Right kidney (tissue), 1 donor: ENCODE results near the gene DMD.

Source experiments
- DNase-seq: peaks from one replicate; pipeline ENCODE4 v3.0.0-alpha.2; 2016

Gene DMD

DNA sequence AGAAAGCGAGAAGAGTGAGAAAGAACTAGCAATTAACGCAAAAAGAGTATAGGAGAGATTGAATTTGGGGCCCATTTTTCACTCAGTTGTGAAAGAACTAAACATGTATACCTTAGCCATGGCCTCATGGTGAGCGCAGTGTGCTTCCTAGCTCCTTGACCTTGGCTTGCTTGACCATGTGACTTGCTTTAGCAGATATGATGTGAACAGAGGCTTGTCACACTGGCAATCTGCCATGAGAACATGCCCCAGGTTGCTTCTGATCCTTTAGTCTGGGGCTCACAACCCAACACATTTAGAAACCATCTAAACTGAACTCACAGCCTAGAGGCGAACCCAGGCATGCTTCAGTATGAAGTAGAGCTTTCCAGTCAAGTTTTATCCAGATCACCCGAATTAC lies 1879.4 kb downstream of the DMD start:
- no peak for DNase-seq

DNA sequence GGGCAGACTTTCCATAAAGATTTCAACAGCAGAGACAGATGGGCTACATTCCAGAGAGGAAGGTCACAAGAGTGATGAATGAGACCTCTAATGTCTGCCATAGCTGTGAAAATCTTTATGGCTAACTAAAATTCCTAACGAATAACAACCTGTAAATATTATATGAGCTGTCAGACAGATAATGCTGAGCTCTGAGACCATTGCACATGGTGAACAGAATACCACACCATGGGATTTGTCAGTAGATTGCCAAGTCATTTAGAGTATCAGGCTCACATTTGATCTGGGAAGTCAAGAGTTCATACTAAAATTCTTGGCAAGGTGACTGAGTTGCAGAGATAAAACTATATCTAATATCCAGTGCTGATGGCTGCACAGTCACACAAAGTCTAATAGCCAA lies 1880.3 kb downstream of the DMD start:
- no peak for DNase-seq

GRCh38 chrX:31329298-31329697 lies 1882.1 kb downstream of the DMD start:
- no peak for DNase-seq

- no peak for DNase-seq
Measured at GRCh38 chrX:31323658-31324057, 1887.7 kb downstream of the DMD start.

DNA sequence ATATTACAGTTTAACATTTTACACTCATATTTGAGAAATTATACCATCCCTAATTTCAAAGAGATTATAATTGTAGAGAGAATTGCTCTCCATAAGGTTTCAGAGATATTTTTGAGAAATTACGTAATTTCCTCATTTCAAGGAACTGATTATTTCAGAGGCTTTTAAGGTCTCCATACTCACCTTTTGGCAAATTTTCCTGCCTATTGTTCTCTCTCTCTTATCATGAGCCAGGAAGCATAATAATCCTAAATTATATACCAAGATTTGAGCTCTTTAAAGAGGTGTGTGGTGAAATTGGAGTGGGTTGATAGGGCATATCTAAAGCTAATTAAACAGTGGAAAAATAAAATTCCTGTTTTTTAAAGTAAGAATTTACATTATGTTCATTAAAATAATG lies 1890.6 kb downstream of the DMD start:
- DNase-seq, result no peak

- DNase-seq, result no peak
Measured at GRCh38 chrX:31319586-31319985, 1891.8 kb downstream of the DMD start.

DNA sequence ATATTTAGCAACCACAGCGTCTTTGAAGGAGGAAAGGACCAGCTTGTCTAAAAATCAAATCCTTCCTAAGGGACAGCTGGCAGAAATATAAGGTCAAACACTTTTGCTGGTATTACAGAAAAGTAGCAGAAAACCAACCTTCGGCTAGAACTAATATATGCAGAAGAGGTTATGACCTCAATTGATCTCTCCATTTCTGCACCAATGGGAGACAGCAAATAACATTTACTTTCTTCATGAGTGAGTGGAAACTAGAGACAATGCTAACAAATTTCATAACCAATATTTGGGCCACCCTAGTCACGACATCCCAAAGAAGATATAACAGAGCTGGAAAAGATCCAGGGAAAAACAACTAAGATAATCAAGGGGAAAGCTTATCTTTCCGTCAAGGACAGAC lies 1892.5 kb downstream of the DMD start:
- DNase-seq, result no peak

DNA sequence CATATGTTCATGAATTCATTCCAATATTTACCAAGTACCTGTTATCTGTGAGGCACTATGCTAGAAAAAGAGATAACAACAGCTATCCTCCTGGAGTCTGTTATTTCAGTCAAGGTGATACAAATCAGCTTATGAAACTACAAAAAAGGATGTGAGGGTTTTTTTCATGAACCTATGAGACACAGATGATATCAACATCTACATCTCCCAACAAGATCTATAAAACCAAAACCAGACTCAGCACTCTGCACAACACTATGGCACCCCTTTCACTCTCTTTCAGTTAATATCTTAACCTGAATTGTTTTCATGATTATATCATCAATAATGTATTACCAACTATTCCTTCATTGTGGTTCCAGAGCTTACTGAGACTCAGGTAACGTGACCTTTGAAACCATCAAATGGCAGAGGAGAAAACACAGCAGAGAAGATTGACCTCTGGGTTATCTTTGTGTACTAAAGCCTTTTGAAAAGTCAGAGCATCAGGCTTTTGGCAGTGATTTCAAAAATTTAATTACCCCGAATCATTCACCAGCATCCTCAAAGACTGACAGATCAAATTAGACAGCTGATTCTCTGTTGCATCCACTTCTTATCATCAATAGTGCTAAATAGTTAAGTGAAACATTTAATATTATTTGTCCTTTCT lies 1894.9 kb downstream of the DMD start:
- DNase-seq, result no peak

GRCh38 chrX:31314921-31315320 lies 1896.4 kb downstream of the DMD start:
- no peak for DNase-seq

- DNase-seq, result no peak
Measured at GRCh38 chrX:31307952-31308351, 1903.4 kb downstream of the DMD start.

DNA sequence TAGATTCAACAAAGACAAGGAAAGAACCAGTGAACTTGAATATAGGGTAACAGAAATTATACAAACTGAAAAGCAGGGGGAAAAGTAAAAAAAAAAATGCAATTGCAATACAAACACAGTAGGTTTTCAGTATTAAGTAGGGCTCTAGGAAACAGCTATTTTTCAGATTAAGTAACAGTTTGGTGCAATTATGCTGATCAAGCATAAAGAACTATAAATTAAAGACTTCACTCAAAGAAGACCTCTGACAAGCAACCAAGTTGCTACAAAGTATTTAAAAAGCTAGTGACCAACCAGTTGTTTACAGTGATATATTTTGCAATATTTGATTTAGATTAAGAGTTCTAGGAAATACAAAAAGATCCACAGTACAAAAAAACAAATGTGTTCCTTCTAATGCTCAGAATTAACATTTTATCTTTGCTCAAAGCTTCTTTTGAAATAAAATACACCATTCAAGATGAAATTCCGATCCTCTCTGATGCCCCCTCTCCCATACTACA lies 1908.7 kb downstream of the DMD start:
- no peak for DNase-seq

DNA sequence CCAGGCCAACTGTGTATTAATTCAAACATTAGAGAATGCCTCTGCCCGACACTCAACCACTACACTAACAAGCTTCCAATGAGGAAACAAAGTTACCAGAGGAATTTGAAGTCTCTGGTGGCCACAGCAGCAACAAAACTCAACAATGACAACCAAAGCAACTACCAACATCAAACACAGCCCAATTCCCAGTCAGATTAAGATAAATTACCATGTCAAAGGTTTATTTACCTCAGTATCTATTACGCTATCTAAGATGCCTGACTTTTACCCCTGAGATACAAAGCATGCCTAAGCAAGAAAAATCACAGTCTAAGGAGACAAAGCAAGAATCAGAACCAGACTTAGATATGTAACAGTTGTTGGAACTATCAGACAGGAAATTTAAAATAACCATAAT lies 1909.4 kb downstream of the DMD start:
- DNase-seq, result no peak

DNA sequence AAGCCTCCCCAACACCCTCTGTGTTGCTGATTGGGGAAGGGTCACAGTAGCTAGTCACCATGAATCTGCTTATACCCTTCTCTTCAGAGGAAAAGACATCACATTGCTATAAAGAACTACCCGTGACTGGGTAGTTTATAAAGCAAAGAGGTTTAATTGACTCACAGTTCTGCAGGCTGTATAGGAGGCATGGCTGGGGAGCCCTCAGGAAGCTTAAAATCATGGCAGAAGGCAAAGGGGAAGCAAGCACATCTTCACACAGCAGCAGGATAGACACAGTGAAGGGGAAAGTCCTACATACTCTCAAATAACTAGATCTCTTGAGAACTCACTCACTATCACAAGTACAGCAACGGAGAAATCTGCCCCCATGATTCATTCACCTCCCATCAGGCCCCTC lies 1910.1 kb downstream of the DMD start:
- DNase-seq, result no peak

DNA sequence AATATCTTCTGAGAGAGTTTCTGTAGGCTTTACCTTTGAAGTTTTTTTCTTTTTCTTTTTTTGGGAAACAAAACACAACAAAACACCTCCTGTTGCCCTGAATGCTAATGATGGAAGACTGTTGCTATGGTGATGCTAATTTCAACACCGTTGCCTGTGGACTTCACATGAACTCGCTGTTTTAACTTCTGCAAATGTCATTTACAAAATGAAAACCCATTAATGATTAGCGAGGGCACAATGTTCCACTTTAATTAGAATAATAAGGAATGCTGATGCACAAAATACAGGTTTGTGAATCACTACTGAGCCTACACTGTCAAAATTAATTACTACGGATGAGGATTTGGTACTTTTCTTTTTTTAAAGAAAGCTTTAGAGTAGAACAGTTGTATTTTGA lies 1912.4 kb downstream of the DMD start:
- DNase-seq, result no peak

DNA sequence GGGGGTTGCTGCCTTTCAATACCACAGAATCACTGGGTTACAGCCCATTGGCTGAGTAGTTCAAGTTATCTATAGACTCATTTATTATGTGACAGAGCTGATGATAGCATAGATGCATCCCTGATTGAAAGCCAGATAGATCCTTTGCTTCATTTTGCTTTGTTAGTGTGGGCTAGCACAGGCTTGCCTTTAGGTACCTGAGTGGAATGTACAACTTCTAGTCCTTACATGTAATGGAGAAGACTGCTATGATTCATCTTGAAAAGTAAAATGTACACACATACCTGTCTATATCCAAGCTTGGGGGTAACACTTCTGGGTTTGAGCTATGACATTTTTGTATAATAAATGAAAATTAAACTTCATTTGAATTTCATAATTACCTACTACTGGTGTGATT lies 1913.5 kb downstream of the DMD start:
- DNase-seq, result no peak

GRCh38 chrX:31294475-31294874 lies 1916.9 kb downstream of the DMD start:
- no peak for DNase-seq

DNA sequence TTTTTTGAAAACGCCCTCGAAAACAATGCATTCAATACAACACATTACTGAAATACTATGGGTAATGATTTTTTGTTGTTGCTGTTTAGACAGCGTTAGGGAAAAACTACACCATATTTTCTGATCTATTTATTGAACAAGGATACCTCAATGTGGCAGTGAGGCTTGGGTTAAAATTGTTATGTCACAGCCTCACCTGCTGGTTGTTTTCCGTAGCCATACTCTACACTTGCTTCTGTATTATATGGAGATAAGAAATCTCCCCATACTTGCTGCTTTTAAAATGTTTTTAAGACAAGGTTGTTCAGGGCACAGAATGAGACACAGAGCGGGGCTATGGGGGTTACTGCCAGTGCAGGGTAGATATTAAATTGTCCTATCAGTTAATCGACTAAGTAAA lies 1917.9 kb downstream of the DMD start:
- DNase-seq, result no peak

DNA sequence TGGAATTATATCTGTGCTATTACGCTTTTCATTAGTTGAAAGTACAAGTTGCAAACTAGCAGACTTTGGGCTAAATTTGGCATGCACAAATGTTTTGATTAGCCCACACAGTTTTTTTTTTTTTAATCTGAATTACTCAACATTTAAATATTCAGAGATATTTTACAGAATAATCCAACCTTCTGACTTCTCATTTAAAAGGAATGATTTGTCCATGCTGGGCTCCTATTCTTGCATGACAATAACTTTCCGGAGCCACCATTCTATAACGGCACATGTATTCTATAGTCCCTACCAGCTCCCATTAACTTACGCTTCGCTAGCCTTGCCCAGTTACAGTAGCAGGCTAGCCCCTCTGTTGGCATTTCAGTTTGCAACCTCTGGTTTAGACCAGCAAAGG lies 1920.2 kb downstream of the DMD start:
- no peak for DNase-seq

DNA sequence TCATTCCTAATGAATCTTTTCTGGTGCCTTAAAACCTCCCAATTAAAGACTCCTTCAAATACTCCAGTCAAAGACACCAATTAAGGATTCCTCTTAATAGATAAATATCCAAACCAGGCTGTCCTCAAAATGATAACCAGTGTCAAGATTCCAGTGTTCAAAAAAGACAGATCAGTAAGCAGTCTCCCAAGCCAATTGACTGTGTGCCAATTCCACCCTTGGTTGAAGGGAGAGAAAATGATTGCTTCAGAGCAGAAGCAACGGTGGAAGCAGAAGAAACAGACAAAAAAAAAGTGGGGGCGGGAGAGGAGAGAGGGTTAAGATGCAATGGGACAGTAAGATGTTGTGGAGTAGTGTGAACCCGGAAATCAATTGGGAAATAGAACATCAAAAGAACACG lies 1923.5 kb downstream of the DMD start:
- no peak for DNase-seq

DNA sequence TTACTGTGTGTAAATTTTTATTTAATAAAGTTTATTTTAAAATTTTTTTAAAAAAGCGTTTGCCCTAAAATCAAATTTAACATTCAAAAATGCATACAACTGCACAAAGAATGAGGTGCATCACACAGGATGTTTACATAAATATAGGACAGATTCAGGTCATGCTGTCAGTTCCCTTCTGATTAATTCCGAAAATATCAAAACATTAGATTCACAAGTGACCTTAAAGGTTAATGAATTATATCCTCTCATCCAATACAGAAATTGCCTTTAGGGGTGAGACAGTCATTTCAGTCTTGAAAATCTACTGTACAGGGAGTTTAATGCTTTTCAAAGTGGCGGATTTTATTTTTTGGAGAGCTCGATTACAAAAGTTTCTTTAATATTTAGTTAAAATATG lies 1930.8 kb downstream of the DMD start:
- DNase-seq, result no peak

- DNase-seq, result no peak
Measured at GRCh38 chrX:31279359-31279758, 1932.0 kb downstream of the DMD start.

DNA sequence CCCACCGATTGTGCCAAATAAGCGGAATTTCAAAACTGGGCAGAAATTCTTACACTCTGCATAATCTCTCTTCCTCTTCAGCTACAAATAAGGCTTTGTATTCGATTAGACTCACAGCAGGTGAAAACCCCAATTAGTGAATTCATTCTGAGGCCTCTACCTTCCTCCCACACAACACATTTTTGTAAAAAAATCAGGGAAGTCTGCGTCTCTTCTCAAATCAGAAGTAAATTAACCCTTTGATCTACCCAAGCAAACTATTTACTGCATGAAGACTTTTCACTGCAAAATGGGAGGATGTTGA lies 1938.9 kb downstream of the DMD start:
- no peak for DNase-seq

- no peak for DNase-seq
Measured at GRCh38 chrX:31271615-31272471, 1939.5 kb downstream of the DMD start.

DNA sequence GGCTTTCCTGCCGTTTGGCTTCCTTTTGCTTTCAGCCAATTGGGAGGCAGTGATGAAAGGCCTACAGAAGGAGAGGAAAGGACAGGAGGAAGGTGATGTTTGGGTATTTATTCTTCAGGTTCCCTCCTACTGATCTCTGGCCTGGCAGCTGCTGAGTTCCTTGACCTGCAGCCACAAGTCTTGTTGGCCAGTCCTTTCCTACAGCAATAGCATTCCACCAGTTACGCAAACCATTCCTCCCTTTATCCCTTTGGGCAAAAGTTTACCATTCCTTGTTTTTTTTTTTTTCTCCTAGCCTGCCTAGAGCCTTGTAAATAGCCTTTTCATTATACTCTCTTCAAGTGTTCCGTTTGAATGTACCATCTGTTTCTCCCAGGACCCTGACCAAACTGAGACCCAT lies 1941.4 kb downstream of the DMD start:
- no peak for DNase-seq
